PC-3 (cell line): ENCODE data around the gene RPN1.

ENCODE experiments used
- EZH2 ChIP-seq: fragments of 300-600 bp; sonication (generic); IDR thresholded peaks from one replicate; pipeline ENCODE4 v1.6.1; 2017; ENCODE audit warnings: antibody characterized with exemption, mild to moderate bottlenecking, low read length; ENCODE audit not compliant: unreplicated experiment
- EZH2phosphoT487 ChIP-seq: fragments of 300-600 bp; sonication (generic); IDR thresholded peaks from 2 replicates; pipeline ENCODE4 v1.6.1; 2018; ENCODE audit warnings: mild to moderate bottlenecking, antibody characterized with exemption, low read length, borderline replicate concordance
- TF ChIP-seq, protein P1 (sequence below): fragments of 300-600 bp; sonication (generic); conservative IDR thresholded peaks from 2 replicates; pipeline ENCODE4 v1.5.1; 2017; ENCODE audit warnings: antibody characterized with exemption, low read depth, mild to moderate bottlenecking, low read length

- TF ChIP-seq EZH2 (no peak), EZH2phosphoT487 (no peak)
- TF ChIP-seq, protein P1, sequence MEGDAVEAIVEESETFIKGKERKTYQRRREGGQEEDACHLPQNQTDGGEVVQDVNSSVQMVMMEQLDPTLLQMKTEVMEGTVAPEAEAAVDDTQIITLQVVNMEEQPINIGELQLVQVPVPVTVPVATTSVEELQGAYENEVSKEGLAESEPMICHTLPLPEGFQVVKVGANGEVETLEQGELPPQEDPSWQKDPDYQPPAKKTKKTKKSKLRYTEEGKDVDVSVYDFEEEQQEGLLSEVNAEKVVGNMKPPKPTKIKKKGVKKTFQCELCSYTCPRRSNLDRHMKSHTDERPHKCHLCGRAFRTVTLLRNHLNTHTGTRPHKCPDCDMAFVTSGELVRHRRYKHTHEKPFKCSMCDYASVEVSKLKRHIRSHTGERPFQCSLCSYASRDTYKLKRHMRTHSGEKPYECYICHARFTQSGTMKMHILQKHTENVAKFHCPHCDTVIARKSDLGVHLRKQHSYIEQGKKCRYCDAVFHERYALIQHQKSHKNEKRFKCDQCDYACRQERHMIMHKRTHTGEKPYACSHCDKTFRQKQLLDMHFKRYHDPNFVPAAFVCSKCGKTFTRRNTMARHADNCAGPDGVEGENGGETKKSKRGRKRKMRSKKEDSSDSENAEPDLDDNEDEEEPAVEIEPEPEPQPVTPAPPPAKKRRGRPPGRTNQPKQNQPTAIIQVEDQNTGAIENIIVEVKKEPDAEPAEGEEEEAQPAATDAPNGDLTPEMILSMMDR = no peak
Measured at GRCh38 chr3:128606094-128606493, 44.5 kb downstream of the RPN1 start.
